Mesothelial cell of epicardium (in vitro differentiated cells): ENCODE measurements around the gene ZPBP2. TPM values are rescaled to one million over a fixed set of nuclear protein-coding genes. Genes with fewer than 3 reads are reported as not detected.

Experiments
- DNase-seq, 2 experiments: peaks; one replicate each; pipeline ENCODE4 v3.0.0; 2021; ENCODE audit warnings: low spot score in 2 of 2; ENCODE audit not compliant: unreplicated experiment in 2 of 2
- H3K27ac Mint-ChIP-seq: 2 replicates; pipeline ENCODE4 v1.8.0; 2021; ENCODE audit warnings: mixed read lengths
- H3K27me3 Mint-ChIP-seq: 2 replicates; pipeline ENCODE4 v1.8.0; 2021; ENCODE audit warnings: low read depth, mixed read lengths
- H3K36me3 Mint-ChIP-seq: 2 replicates; pipeline ENCODE4 v1.8.0; 2021; ENCODE audit warnings: mixed read lengths
- H3K4me1 Mint-ChIP-seq: 2 replicates; pipeline ENCODE4 v1.8.0; 2021; ENCODE audit warnings: mixed read lengths
- H3K4me3 Mint-ChIP-seq: 2 replicates; pipeline ENCODE4 v1.8.0; 2021; ENCODE audit warnings: mild to moderate bottlenecking, moderate library complexity, mixed read lengths
- H3K9me3 Mint-ChIP-seq: 2 replicates; pipeline ENCODE4 v1.8.0; 2021; ENCODE audit warnings: mixed read lengths
- total RNA-seq: library from RNA; stranded (reverse); gene quantifications from 3 replicates; pipeline ENCODE4 v1.2.1, GENCODE V29; 2021
- TF ChIP-seq, protein P1 (sequence below): fragments of 200-600 bp; sonication (generic); IDR thresholded peaks from one replicate; pipeline ENCODE4 v1.5.0; 2021; ENCODE audit warnings: antibody characterized with exemption; ENCODE audit not compliant: unreplicated experiment

ZPBP2 gene, protein sequence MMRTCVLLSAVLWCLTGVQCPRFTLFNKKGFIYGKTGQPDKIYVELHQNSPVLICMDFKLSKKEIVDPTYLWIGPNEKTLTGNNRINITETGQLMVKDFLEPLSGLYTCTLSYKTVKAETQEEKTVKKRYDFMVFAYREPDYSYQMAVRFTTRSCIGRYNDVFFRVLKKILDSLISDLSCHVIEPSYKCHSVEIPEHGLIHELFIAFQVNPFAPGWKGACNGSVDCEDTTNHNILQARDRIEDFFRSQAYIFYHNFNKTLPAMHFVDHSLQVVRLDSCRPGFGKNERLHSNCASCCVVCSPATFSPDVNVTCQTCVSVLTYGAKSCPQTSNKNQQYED
- not detected in 3 replicates for total RNA-seq

GRCh38 chr17:39867880-39868553 lies at the start of gene ZPBP2:
Gene ZPBP2 (plus strand): TSS chr17:39868202. CDS start chr17:39868355, 153 bp downstream.
- Mint-ChIP-seq H3K9me3 (peaks cover 4% of the 10 kb centered on the region), H3K27ac (no peak within 1 kb of the TSS), H3K27me3 (peaks cover 58% of the 10 kb centered on the region), H3K4me3 (no peak within 1 kb of the TSS), H3K4me1 (peaks cover 10% of the 10 kb centered on the region), H3K36me3 (no peaks in the 10 kb centered on the region)
- no peak for DNase-seq
- TF ChIP-seq, protein P1, sequence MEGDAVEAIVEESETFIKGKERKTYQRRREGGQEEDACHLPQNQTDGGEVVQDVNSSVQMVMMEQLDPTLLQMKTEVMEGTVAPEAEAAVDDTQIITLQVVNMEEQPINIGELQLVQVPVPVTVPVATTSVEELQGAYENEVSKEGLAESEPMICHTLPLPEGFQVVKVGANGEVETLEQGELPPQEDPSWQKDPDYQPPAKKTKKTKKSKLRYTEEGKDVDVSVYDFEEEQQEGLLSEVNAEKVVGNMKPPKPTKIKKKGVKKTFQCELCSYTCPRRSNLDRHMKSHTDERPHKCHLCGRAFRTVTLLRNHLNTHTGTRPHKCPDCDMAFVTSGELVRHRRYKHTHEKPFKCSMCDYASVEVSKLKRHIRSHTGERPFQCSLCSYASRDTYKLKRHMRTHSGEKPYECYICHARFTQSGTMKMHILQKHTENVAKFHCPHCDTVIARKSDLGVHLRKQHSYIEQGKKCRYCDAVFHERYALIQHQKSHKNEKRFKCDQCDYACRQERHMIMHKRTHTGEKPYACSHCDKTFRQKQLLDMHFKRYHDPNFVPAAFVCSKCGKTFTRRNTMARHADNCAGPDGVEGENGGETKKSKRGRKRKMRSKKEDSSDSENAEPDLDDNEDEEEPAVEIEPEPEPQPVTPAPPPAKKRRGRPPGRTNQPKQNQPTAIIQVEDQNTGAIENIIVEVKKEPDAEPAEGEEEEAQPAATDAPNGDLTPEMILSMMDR = no peak

- peaks cover 4% of the 10 kb centered on the region for H3K27me3 Mint-ChIP-seq
- TF ChIP-seq, protein P1 = no peak
- H3K36me3 Mint-ChIP-seq = peaks cover 6% of the 10 kb centered on the region
- peaks cover 6% of the 10 kb centered on the region for H3K4me1 Mint-ChIP-seq
- no peak for DNase-seq
- H3K9me3 Mint-ChIP-seq = peaks cover 7% of the 10 kb centered on the region
- H3K27ac Mint-ChIP-seq = no peak overlapping the region
- H3K4me3 Mint-ChIP-seq = no peak overlapping the region
These were observed 49.5 kb upstream of the ZPBP2 start for GRCh38 chr17:39818358-39819000.

DNA sequence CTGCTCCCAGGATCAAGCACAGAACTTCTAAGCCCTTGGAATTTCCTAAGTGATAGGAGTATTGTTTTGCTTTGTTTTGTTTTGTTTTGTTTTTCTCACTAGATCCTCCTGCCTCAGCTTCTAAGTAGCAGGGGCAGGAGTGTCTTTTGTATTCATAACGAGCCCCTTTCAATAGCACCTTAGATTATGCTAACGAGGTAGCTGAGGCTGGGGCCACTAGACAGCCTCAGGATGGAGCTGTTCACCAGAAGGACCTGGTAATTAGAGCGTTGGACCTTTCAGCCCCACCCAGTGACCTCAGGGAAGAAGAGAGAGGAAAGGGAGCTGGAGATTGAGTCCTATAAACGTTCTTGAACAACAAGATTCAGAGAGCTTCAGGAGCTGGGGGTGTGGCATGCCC lies 47.5 kb upstream of the ZPBP2 start:
- Mint-ChIP-seq H3K27ac (no peak overlapping the region), H3K9me3 (peaks cover 20% of the 10 kb centered on the region), H3K4me1 (peaks cover 4% of the 10 kb centered on the region), H3K27me3 (peaks cover 12% of the 10 kb centered on the region), H3K36me3 (peaks cover 8% of the 10 kb centered on the region), H3K4me3 (no peak overlapping the region)
- TF ChIP-seq, protein P1 = no peak
- no peak for DNase-seq

- Mint-ChIP-seq H3K9me3 (peaks cover 21% of the 10 kb centered on the region), H3K27me3 (peaks cover 12% of the 10 kb centered on the region), H3K4me1 (peaks cover 4% of the 10 kb centered on the region), H3K27ac (no peak overlapping the region), H3K4me3 (no peak overlapping the region), H3K36me3 (peaks cover 8% of the 10 kb centered on the region)
- no peak for DNase-seq
- TF ChIP-seq, protein P1 = no peak
These were observed 47.0 kb upstream of the ZPBP2 start for GRCh38 chr17:39820987-39821386.

DNA sequence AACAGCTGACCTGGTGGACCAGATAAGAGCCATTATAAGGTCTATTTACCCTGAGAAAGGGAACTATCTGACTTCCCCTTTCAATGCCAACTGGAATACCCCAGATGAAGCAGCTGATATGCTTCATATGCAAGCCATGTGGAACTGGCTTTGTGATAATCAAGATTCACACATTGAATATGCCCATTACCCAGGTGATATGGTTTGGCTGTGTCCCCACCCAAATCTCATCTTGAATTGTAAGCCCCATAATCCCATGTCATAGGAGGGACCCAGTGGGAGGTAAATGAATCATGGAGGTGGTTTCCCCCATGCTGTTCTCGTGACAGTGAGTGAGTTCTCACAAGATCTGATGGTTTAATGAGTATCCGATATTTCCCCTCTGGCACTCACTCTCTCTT lies 46.0 kb upstream of the ZPBP2 start:
- H3K4me1 Mint-ChIP-seq = peaks cover 4% of the 10 kb centered on the region
- DNase-seq = no peak
- H3K36me3 Mint-ChIP-seq = peaks cover 8% of the 10 kb centered on the region
- H3K9me3 Mint-ChIP-seq = peaks cover 21% of the 10 kb centered on the region
- TF ChIP-seq, protein P1 = no peak
- H3K27ac Mint-ChIP-seq = no peak overlapping the region
- H3K4me3 Mint-ChIP-seq = no peak overlapping the region
- H3K27me3 Mint-ChIP-seq = peaks cover 17% of the 10 kb centered on the region
